Fibroblast of skin of back (primary cell): ENCODE data around the gene TNIK.
"Not testable (repeated sequence)": the region's sequence is repeated elsewhere in the genome, so short reads cannot be mapped to it uniquely, and the experiment has no call there.

ENCODE experiments used
- DNase-seq: peaks from one replicate; pipeline ENCODE4 v3.0.0-alpha.2; 2013

The TNIK gene

GRCh38 chr3:171306631-171307030 is 153.6 kb downstream of the TNIK start:
- peak; percentile 99 for DNase-seq

GRCh38 chr3:171305823-171306222 is 154.4 kb downstream of the TNIK start:
- not testable (repeated sequence) for DNase-seq

DNA sequence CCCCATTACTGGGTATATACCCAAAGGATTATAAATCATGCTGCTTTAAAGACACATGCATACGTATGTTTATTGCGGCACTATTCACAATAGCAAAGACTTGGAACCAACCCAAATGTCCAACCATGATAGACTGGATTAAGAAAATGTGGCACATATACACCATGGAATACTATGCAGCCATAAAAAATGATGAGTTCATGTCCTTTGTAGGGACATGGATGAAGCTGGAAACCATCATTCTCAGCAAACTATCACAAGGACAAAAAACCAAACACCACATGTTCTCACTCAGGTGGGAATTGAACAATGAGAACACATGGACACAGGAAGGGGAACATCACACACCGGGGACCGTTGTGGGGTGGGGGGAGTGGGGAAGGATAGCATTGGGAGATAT is 155.7 kb downstream of the TNIK start:
- DNase-seq, result not testable (repeated sequence)

GRCh38 chr3:171304017-171304416 is 156.2 kb downstream of the TNIK start:
- DNase-seq, result not testable (repeated sequence)

GRCh38 chr3:171301998-171302397 is 158.2 kb downstream of the TNIK start:
- DNase-seq, result no peak

GRCh38 chr3:171301002-171301401 is 159.2 kb downstream of the TNIK start:
- DNase-seq, result no peak

DNA sequence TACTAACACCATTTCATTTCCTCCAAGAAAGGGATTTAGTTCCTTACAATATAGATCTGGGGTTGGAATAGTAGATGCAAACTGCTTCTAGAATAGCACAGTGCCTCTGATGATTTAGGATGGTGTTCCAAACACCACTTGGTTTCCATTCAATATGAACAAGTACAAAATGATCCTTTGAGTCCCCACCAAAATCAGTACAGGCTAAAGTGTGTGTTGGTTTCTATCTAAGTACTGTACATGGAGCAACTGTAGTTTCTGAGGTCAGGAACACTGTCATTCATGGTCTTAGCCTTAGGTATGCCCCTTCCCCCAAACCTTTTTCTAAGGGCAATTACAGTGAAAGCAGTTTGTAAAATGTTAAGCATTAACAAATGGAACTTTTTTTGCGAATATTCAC is 162.3 kb downstream of the TNIK start:
- DNase-seq, result no peak

- DNase-seq, result no peak
These were observed 163.0 kb downstream of the TNIK start for GRCh38 chr3:171297207-171297606.

DNA sequence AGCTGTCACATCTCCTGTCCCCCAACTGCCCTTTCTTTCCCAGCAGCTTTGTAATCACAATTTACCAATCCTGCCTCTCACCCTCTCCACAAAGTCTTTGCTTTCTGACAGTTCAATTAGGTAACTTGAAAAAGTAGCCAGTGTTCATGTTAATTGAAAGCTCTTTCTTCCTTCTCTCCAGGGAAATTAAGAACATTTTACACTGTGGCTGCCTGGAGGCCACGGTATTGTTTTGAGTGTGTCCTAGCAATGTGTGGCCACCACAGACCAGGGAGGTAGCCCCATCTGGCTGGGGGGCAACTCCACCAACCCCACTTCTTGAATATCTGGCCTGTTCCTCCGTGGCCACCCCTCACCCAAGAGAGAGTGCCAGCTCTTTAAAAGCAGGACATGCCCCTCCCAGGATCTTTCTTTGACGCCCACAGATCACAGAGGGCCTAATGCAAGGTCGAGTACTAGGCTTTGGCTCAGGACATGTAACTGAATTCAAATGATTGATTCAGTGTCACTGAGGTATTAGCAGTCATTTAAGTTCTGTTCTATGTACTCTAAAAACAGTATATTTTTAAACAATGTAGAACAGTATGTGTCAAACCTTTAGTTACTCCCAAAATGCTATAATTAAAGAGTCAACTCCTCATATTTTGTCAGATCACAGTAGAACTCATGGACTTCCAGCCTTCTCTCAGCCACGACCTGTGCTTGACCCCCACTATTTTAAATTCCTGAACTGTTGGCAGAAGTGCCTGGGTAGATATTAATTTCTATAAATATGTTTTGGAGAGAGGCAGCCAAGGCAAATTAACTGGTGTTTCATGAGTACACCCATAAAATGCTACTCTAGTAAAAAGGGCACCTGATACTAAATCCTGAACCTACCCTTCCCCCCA is 164.5 kb downstream of the TNIK start:
- DNase-seq, result peak; percentile 43

GRCh38 chr3:171293142-171293782 is 166.9 kb downstream of the TNIK start:
- no peak for DNase-seq

- DNase-seq, result peak; percentile 38
These were observed 169.5 kb downstream of the TNIK start for GRCh38 chr3:171290680-171291079.

DNA sequence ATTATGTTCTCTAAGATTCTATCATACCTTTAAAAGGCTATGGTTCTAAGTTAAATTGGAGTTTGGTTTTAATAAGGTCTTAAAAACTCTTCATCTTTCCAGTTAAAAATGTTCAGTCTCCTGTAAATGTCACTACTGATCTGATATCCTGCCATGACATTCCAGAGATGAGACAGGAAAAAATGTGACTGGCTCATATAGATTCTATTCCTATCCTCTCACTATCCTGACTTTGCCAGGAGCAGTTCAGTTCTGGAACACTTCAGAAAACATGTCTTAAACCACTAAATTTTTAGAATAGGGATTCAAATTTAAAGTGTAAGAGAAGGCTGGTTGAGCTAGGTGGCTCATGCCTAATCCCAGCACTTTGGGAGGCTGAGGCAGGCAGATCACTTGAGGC is 170.9 kb downstream of the TNIK start:
- peak; percentile 21 for DNase-seq

GRCh38 chr3:171287761-171288160 is 172.4 kb downstream of the TNIK start:
- DNase-seq, result not testable (repeated sequence)

GRCh38 chr3:171286580-171287249 is 173.5 kb downstream of the TNIK start:
- DNase-seq, result no peak

DNA sequence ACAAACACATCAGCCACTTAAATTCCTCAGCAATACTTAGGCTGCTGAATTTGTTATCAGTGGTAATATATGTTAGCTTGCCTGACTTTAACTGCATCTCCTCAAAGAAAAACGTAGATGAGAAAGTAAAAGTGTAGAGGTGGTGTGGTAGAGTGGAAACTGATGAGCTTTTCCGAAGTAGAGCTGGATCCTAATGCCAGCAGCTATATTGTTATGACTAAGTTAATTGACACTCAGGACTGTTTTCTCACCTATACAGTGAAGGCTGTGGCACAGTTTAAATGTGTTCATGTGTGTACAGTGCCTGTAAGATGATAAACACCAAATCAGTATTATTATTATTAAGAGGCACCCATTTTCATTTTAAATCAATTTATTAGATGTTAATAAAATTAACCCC is 174.9 kb downstream of the TNIK start:
- DNase-seq, result no peak

GRCh38 chr3:171284308-171285075 is 175.7 kb downstream of the TNIK start:
- peak; percentile 97 for DNase-seq

DNA sequence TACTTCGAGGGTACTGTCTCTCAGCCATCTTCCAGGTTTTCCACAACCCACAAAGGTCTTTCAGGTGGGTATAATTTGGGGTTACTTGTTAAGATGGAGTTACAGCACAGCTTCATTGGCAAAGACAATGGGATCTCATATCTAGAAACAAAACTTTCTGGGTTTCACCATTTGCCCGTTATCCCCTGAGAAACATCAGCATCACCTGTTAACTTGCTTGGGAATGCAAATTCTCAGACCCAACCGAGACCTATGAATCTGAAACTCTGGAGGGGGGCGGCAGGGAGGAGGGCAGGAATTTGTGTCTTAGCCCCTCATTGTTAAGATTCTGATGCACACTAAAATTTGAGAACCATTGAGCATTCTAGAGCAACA is 176.4 kb downstream of the TNIK start:
- no peak for DNase-seq

- DNase-seq, result no peak
These were observed 176.9 kb downstream of the TNIK start for GRCh38 chr3:171283183-171283847.

- peak; percentile 86 for DNase-seq
These were observed 178.2 kb downstream of the TNIK start for GRCh38 chr3:171282041-171282440.

- no peak for DNase-seq
These were observed 178.8 kb downstream of the TNIK start for GRCh38 chr3:171281256-171281992.

- no peak for DNase-seq
These were observed 180.2 kb downstream of the TNIK start for GRCh38 chr3:171279972-171280371.

DNA sequence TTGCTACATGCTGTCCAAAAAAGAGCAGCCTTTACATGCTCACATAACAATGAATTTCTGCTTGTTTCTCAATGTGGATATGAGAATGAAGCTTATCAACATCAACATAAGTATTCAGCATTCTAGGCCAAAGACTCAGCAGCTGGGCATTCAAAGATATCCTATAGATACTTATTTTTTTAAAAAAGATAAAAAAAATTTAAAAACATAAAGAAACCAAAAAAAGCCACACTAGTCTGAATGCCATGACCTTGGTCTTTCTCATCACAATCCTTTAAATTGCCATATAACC is 182.0 kb downstream of the TNIK start:
- no peak for DNase-seq
